GM12875 (cell line): ENCODE data around the gene NFASC.

Experiments
- H3K4me3 ChIP-seq: one replicate; pipeline ENCODE4 v1.5.1; 2011; ENCODE audit warnings: low read depth, low read length, control low read depth
- CTCF ChIP-seq: IDR thresholded peaks from 2 replicates; pipeline ENCODE4 v1.5.1; 2011; ENCODE audit warnings: low read depth, mild to moderate bottlenecking, control low read depth, inconsistent platforms, low read length, moderate library complexity, borderline replicate concordance; ENCODE audit not compliant: insufficient read depth

NFASC gene

GRCh38 chr1:204894031-204894430 is 23.4 kb downstream of the NFASC start:
- TF ChIP-seq CTCF = no peak
- no peak overlapping the region for H3K4me3 ChIP-seq

GRCh38 chr1:204894606-204895005 is 23.9 kb downstream of the NFASC start:
- TF ChIP-seq CTCF = no peak
- H3K4me3 ChIP-seq = no peak overlapping the region

GRCh38 chr1:204896023-204896422 is 25.4 kb downstream of the NFASC start:
- no peak overlapping the region for H3K4me3 ChIP-seq
- TF ChIP-seq CTCF = no peak

GRCh38 chr1:204896787-204897469 is 26.3 kb downstream of the NFASC start:
- no peak for TF ChIP-seq CTCF
- no peak overlapping the region for H3K4me3 ChIP-seq

GRCh38 chr1:204900721-204901120 is 30.1 kb downstream of the NFASC start:
- TF ChIP-seq CTCF = no peak
- no peak overlapping the region for H3K4me3 ChIP-seq

- no peak overlapping the region for H3K4me3 ChIP-seq
- TF ChIP-seq CTCF = no peak
Observed at GRCh38 chr1:204902671-204903070, 32.0 kb downstream of the NFASC start.

GRCh38 chr1:204904228-204904810 is 33.7 kb downstream of the NFASC start:
- no peak for TF ChIP-seq CTCF

More at GRCh38 chr1:204904228-204904810, 33.7 kb downstream of the NFASC start:
- no peak overlapping the region for H3K4me3 ChIP-seq
